AG09309 (cell line): Measurements from ENCODE around the gene CRYGN.

Source experiments
- DNase-seq: peaks from one replicate; pipeline ENCODE4 v3.0.0-alpha.2; 2010; ENCODE audit warnings: low read depth
- H3K4me3 ChIP-seq: 2 replicates; pipeline ENCODE4 v1.5.1; 2011; ENCODE audit warnings: mild to moderate bottlenecking, low read depth, low read length, moderate library complexity; ENCODE audit not compliant: control insufficient read depth
- TF ChIP-seq, protein P1 (sequence below): IDR thresholded peaks from 2 replicates; pipeline ENCODE4 v1.5.1; 2011; ENCODE audit warnings: mild to moderate bottlenecking, low read depth, low read length, inconsistent platforms; ENCODE audit not compliant: insufficient read depth, control insufficient read depth; ENCODE audit errors: missing control alignments

The CRYGN gene

DNA sequence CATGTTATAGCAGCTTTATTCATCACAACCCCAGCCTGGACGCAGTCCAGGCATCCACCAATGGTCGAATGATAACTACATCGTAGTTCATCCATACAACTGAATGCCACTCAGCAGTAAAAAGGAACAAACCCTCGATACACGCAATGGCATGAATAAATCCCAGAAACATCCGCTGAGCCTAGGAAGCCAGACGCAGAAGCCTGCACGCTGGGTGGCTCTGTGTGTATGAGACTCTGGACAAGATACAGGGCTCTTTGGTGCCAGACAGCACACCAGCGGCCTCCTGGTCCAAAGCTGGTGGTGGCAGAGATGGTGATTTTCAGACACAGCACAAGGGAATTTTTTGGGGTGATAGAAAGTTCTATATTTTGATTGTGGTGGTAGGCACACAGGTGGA lies 10.0 kb upstream of the CRYGN start:
- H3K4me3 ChIP-seq = no peak overlapping the region
- TF ChIP-seq, protein P1, sequence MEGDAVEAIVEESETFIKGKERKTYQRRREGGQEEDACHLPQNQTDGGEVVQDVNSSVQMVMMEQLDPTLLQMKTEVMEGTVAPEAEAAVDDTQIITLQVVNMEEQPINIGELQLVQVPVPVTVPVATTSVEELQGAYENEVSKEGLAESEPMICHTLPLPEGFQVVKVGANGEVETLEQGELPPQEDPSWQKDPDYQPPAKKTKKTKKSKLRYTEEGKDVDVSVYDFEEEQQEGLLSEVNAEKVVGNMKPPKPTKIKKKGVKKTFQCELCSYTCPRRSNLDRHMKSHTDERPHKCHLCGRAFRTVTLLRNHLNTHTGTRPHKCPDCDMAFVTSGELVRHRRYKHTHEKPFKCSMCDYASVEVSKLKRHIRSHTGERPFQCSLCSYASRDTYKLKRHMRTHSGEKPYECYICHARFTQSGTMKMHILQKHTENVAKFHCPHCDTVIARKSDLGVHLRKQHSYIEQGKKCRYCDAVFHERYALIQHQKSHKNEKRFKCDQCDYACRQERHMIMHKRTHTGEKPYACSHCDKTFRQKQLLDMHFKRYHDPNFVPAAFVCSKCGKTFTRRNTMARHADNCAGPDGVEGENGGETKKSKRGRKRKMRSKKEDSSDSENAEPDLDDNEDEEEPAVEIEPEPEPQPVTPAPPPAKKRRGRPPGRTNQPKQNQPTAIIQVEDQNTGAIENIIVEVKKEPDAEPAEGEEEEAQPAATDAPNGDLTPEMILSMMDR = no peak
- no peak for DNase-seq

DNA sequence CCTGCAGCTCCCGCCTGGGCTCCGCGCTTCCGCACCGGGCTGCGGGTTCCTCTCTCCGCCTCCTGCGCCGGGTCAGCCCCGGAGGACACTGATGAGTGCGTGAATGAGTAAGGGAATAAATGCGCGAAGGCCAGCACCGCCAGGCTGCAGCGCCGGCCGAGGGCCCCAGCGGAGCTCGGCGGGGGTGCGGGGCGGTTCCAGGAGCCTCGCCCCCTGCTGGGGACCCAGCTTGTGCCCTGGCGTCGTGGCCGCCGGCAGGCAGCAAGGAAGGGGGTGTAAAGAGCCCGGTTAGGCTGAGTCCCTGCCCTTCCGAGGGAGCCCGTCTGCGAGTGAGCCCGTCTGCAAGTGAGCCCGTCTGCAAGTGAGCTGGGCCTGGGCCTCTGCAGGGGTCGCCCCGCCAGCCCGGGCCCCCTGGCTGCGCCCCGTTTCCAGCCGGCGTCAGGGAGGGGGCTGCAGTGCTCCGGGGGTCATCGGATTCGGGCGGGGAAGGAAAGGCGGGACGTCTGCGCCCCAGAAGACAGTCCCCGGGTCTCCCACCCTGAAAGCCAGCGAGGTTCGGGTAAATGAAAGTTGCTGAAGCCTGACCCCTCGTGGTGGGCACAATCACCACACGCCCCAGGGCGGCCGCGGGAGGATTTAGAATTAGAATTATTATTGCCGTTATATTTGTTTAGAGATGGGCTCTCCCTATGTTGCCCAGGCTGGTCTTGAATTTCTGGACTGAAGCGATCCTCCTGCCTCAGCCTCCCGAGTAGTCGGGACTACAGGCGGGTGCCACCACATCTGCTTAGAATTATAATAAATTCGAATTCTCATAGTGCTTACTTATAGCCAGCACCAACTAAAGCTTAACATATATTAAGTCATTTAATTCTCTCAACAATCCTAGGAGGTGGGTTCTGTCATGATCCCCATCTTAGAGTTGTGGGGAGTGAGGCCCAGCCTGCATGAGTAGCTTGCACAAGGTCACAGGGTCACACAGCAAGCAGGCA lies 8.6 kb upstream of the CRYGN start:
- H3K4me3 ChIP-seq = peak overlapping the region; percentile 41
- DNase-seq = no peak
- TF ChIP-seq, protein P1 = peak; percentile 84

DNA sequence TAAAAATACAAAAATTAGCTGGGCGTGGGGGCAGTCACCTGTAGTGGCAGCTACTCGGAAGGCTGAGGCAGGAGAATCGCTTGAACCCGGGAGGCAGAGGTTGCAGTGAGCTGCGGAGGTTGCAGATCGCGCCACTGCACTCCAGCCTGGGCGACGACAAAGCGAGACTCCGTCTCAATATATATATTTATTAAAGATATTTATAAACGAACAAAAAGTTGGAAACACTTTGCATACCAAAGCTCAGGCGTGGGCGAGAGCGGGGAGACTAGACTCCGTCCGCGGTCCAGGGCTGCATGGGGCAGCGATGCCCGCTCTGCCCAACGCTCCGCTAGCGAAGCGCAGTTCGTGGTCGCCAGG lies 7.9 kb upstream of the CRYGN start:
- H3K4me3 ChIP-seq = no peak overlapping the region; the same call in 1 of the 2 replicates
- DNase-seq = no peak
- TF ChIP-seq, protein P1 = no peak

DNA sequence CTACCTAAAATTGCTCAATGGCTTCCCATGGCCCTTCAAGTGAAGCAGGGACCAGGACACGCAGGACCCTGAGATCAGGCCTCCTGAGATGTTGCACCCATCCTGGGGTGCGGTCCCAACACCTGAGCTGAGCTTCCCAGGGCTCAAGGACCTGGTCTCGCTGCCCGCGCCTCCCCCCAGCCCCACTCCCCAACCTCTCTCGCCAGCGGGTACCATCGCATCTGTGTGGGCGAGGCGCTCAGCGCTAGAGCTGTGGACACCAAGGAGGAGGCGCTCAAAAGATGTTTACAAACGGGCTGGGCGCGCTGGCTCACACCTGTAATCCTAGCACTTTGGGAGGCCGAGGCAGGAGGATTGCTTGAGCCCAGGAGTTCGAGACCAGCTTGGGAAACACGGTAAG lies 7.4 kb upstream of the CRYGN start:
- no peak for DNase-seq
- TF ChIP-seq, protein P1 = no peak
- no peak overlapping the region for H3K4me3 ChIP-seq

DNA sequence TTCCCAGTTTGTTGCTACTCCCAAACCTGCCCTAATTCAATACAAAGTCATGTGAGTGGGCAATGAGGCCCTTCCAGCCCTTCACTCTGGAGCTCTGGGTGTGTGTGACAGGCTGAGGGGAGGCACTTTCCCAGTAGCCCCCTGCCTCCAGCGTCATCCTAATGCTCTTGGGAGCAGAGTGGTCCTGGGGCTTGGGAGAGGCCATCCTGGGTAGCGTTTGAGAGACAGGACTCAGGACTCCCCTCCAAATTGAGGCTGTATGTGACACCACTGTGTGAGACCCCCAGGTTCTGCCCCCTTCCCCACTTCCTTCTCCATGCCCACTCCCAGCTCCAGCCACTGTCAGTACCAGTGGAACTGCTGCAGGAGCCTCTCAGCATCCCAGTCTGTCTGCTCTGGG lies 6.5 kb upstream of the CRYGN start:
- TF ChIP-seq, protein P1 = no peak
- DNase-seq = no peak

DNA sequence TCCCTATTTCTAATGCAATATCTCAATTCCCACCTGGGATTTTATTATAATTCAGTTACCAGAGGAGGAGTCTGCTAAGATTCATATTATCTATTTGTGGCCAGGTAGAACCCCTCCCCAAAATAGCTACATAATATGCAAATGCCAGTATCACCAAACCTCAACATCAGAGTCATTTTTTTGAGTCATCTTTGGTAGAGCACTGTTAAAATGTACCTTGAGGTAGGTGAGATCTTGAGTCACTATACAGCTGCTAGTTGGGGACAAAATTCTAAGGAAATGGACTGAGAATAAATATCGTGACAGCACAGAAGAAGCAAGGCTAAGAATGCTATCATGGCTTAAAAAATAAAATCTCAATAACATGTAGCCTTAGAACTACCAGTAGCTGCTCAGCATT lies 4.7 kb upstream of the CRYGN start:
- TF ChIP-seq, protein P1 = no peak
- no peak for DNase-seq
- H3K4me3 ChIP-seq = no peak overlapping the region

More for the DNA sequence above, 6.5 kb upstream of the CRYGN start:
- H3K4me3 ChIP-seq = no peak overlapping the region
